ENCODE measurements around the gene BTLA.
"Not testable (repeated sequence)": the region's sequence is repeated elsewhere in the genome, so short reads cannot be mapped to it uniquely, and the experiment has no call there.

BTLA gene

DNA sequence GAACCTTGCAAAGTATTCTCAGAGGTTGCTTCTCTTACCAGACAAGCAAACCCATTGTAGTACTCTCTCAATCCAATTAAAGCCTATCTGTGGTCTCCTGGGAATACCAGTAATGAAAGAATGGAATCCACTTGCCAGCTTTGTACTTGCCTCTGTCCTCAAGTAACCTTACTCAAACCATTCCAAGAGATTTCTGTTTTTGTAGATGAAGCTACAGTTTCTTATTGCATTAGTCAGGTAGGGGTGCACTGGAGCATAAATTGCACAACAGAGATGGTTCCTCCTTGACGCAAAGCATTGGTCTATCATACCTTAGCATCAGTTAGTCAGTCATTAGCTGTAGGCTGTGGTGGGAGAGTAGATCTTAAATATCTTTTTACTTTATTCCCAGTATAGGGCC, 52.9 kb downstream of the BTLA start:
- DNase-seq (ENCODE audit: low read depth), result no peak

DNA sequence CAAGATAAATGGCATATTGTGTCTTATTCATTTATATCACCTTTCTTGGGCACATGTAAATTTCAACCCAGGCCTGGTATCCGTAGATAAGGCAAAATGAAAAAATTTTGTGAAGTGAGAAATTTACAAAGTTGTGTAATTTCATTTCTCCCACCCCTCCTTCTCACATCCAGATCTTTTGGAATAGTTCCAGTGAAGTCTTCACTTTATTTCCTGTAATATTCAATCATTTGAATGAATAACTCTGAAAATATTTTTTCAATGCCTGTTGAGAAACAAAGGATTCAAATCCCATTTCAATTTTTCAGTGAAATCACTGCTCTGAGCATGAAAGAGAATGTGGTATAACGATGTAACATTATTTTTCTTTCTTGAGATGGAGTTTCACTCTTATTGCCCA, 53.4 kb downstream of the BTLA start:
- DNase-seq (ENCODE audit: low read depth), result no peak

GRCh38 chr3:112437146-112438022, 61.9 kb downstream of the BTLA start:
- no peak for DNase-seq (ENCODE audit: low read depth)

GRCh38 chr3:112429960-112430359, 69.3 kb downstream of the BTLA start:
- DNase-seq (ENCODE audit: low read depth), result no peak

DNA sequence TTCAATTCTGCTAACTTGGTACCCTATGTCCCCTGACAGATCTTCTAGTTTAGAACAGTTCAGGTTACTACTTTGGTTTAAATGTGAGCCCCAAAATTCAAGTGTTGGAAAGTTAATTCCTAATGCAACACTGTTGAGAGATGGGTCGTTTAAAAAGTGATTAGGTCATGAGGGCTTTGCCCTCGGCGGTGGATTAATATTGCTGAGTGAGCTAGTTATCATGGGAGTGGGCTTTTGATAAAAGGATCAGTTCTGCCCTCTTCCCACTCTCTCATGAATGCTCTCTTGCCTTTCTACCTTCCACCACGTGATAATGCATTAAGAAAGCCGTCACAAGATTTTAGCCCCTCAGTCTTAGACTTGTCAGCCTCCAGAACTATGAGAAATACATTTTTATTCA, 72.1 kb downstream of the BTLA start:
- DNase-seq (ENCODE audit: low read depth), result no peak

- no peak for DNase-seq (ENCODE audit: low read depth)
Measured at GRCh38 chr3:112425858-112426750, 73.2 kb downstream of the BTLA start.

DNA sequence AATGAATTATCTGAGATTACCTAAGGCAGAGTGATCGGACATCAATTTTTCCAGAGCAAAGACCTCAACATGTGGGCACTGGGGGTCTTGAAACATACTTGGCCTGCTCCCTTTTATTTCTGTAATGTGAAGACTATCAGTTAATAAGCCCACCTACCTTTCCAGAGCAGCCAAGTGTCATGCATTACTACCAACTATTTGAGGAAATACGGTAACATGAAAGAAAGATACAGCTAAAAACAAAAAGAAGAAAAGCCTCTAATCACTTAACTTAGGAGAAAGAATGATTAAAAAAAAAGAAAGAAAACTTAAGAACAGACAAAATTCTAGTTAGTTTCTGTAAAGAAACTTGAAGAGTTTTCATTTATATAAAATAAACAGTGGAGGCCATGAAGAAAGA, 73.9 kb downstream of the BTLA start:
- no peak for DNase-seq (ENCODE audit: low read depth)

DNA sequence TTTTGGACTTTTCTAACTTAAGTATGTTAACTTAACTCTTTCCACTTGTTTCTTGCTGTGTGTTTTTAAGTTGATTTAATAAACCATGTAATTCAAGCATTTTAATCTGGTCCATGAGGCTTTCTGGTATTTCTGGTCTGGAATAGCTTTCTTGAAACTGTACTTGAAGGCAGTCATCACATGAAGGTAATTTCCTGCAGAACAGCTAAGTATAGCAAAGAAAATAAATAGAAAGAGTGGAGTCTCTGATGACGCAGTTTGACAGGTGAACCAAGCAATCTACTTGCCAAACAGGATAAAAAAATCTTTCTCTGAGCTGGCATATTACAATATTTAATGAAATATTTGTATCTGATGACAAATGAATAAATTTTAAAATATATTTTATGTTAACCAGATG, 74.9 kb downstream of the BTLA start:
- DNase-seq (ENCODE audit: low read depth), result no peak

GRCh38 chr3:112422921-112423320, 76.4 kb downstream of the BTLA start:
- DNase-seq (ENCODE audit: low read depth), result not testable (repeated sequence)

GRCh38 chr3:112418526-112418925, 80.7 kb downstream of the BTLA start:
- DNase-seq (ENCODE audit: low read depth), result not testable (repeated sequence)

- no peak for DNase-seq (ENCODE audit: low read depth)
Measured at GRCh38 chr3:112417696-112418318, 81.5 kb downstream of the BTLA start.

DNA sequence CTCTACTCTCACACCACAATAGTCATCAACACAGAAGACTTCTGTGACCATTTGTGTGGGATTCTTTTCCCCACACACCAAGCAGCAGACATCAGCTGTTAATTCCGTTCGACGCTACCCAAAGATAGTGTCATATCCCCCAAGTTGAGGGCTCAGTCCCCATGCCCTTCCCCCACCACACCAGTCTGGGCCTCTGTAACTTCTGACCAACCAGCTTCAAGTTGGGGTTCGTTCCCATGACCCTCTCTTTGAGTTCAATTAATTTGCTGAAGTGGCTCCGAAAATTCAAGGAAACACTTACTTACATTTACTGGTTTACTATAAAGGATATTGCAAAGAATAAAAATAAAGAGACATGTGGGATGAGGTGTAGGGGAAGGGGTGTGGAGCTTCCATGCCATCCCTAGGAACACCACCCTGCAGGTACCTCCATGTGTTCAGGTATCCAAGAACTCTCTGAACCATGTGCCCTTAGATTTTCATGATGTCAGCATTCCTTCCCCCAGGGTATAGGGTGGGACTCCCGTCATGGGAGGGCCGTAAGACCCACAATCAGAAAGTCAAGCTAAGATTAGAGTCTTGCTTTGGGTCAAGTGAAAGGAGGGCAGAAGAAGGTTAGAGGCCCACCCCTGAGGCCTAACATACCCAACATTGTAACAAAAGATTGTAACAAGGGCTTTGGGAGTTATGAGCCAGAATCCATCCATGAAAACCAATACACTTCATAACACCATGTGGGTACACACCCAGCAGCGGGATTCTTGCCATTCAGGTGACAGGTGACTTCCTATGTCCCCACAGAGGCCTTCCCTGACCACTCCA, 82.7 kb downstream of the BTLA start:
- no peak for DNase-seq (ENCODE audit: low read depth)

- no peak for DNase-seq (ENCODE audit: low read depth)
Measured at GRCh38 chr3:112415390-112415789, 83.9 kb downstream of the BTLA start.
